Choroid plexus epithelial cell (primary cell): Measurements from ENCODE around the gene SLBP.
A peak's percentile ranks its signal among the peaks of the same experiment; 100 is the strongest.

Experiments used
- DNase-seq: peaks from one replicate; pipeline ENCODE4 v3.0.0-alpha.2; 2010; ENCODE audit warnings: low read depth
- H3K4me3 ChIP-seq: 2 replicates; pipeline ENCODE4 v1.5.1; 2011; ENCODE audit warnings: low read depth, mild to moderate bottlenecking, control low read depth, low read length, moderate library complexity
- TF ChIP-seq, protein P1 (sequence below): conservative IDR thresholded peaks from 2 replicates; pipeline ENCODE4 v1.5.1; 2011; ENCODE audit warnings: low read depth, mild to moderate bottlenecking, control low read depth, inconsistent platforms, low read length, moderate library complexity

The SLBP gene

DNA sequence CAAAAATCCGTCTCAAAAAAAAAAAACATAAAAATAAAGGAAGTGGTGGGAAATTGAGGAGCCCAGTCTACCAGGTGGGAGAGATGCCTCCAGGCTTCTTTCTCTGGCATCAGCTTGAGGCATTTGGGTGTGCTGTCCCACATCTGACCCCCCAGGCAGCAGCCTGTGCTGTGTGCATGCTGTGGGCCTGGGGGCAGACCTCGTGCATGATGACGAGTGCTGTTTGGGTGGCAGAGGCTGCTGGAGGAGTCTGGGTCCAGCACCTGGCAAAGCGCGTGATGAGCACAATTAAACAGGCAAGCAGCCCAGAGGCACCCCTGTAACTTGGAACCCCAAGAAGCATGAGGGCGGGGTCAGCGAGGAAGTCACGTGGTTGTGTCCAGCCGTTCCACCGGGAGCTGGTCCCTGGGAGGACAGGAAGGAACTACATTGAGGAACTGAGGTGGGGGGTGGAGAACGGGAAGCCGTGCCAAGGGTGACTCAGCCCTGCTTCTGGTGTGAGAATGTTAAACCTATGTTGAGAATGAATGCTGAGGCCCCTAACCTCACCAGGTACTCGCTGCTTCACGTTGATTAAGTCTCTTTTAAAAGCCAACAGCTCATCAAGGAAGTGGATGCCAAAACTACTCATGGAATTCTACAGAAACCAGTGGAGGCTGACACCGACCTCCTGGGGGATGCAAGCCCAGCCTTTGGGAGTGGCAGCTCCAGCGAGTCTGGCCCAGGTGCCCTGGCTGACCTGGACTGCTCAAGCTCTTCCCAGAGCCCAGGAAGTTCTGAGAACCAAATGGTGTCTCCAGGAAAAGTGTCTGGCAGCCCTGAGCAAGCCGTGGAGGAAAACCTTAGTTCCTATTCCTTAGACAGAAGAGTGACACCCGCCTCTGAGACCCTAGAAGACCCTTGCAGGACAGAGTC is 15.3 kb upstream of the SLBP start:
- DNase-seq: peak; percentile 81
- no peak overlapping the region for H3K4me3 ChIP-seq
- TF ChIP-seq, protein P1, sequence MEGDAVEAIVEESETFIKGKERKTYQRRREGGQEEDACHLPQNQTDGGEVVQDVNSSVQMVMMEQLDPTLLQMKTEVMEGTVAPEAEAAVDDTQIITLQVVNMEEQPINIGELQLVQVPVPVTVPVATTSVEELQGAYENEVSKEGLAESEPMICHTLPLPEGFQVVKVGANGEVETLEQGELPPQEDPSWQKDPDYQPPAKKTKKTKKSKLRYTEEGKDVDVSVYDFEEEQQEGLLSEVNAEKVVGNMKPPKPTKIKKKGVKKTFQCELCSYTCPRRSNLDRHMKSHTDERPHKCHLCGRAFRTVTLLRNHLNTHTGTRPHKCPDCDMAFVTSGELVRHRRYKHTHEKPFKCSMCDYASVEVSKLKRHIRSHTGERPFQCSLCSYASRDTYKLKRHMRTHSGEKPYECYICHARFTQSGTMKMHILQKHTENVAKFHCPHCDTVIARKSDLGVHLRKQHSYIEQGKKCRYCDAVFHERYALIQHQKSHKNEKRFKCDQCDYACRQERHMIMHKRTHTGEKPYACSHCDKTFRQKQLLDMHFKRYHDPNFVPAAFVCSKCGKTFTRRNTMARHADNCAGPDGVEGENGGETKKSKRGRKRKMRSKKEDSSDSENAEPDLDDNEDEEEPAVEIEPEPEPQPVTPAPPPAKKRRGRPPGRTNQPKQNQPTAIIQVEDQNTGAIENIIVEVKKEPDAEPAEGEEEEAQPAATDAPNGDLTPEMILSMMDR: no peak

- TF ChIP-seq, protein P1: peak; percentile 98
- DNase-seq: peak; percentile 84
- no peak overlapping the region for H3K4me3 ChIP-seq
Observed at GRCh38 chr4:1726146-1726934, 14.2 kb upstream of the SLBP start.

- TF ChIP-seq, protein P1: no peak
- no peak overlapping the region for H3K4me3 ChIP-seq
- no peak for DNase-seq
Observed at GRCh38 chr4:1725521-1725920, 13.4 kb upstream of the SLBP start.

DNA sequence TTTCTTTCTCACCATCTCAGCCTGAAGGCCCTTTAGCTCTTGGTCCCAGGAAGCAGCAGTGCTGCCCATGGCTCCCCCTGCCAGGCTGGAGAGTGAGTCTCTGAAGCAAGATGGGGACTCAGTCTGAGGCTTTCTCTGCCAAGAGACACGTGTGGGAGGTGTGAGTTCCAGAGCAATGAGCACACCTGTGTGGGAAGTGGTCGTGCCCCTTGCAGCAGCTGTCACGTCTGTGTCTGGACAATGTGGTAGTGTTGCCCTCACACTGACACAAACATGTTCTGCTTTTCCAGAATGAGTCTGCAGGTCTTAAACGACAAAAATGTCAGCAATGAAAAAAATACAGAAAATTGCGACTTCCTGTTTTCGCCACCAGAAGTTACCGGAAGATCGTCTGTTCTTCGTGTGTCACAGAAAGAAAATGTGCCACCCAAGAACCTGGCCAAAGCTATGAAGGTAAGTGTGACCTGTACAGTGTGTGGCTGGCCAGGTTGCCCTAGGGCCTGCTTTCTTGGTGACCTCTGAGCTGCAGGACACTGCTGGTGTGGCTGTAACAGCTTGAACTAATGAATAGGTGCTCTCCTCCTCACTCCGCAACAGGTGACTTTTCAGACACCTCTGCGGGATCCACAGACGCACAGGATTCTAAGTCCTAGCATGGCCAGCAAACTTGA is 11.1 kb upstream of the SLBP start:
- no peak overlapping the region for H3K4me3 ChIP-seq
- TF ChIP-seq, protein P1: no peak
- DNase-seq: no peak

GRCh38 chr4:1722551-1723118 is 10.5 kb upstream of the SLBP start:
- no peak for DNase-seq
- H3K4me3 ChIP-seq: no peak overlapping the region
- TF ChIP-seq, protein P1: no peak

DNA sequence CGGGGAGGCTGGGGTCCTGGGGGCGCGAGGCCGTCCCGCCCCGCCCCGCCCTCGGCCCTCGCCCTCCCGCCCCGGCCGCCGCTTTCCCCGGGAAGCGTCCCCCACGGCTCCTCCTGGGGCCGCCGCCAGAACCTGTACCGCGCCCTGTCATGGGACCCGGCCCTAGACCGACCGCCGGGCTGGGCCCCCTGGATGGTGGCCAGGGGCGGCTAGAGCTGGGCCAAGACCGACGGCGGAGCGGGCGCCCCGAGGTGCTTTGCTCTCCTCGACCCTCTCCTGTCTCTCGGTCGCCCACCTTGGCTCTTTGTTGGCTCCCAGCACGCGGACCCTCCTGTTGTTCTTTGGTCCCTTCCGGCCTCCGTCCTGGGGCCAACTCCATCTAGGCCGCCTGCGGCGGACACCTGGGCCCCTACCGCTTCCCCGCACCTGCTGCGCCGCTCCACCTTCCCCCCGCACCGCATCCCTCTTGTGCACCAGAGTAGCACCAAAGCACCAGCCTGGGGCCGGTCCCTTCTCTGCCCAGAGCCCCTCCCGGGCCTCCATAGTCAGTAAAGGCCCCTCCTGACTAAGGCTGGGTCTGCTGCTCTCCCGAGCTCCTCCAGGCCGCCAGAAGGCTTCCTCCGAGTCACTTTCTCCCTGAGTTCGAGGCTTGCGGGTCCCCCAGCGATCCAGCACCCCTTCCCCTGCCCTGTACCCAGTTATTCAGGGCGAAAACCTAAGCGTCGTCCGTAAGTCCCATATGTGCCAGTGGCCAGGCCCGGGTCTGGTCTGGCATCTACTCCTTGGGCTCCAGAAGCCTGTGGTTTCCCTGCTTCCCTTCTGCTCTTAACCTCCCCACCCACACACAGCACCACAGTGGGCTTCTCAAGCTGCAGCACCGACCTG is 9.8 kb upstream of the SLBP start:
- TF ChIP-seq, protein P1: no peak
- peak overlapping the region; percentile 60 for H3K4me3 ChIP-seq
- no peak for DNase-seq
